Smooth muscle cell (in vitro differentiated cells): Measurements from ENCODE around the gene NCS1. TPM values are rescaled to one million over a fixed set of nuclear protein-coding genes. Genes with fewer than 3 reads are reported as not detected.

Experiments
- DNase-seq: peaks from one replicate; lab custom pipeline; 2025; ENCODE audit not compliant: unreplicated experiment; lab: John Stamatoyannopoulos, UW
- H2AFZ ChIP-seq: fragments of 200-600 bp; sonication (generic); 2 replicates; pipeline ENCODE4 v1.6.0; 2016; ENCODE audit warnings: antibody characterized with exemption, low read depth, mild to moderate bottlenecking
- H3F3A ChIP-seq: fragments of 200-600 bp; sonication (generic); 2 replicates; pipeline ENCODE4 v1.6.0; 2017; ENCODE audit warnings: antibody characterized with exemption, low read depth
- H3K27ac ChIP-seq: fragments of 200-600 bp; sonication (generic); 2 replicates; pipeline ENCODE4 v1.5.1; 2016; ENCODE audit warnings: low read depth, mild to moderate bottlenecking
- H3K27me3 ChIP-seq: fragments of 200-600 bp; sonication (generic); 2 replicates; pipeline ENCODE4 v1.6.1; 2016; ENCODE audit warnings: low read depth, mild to moderate bottlenecking
- H3K36me3 ChIP-seq: fragments of 200-600 bp; sonication (generic); 2 replicates; pipeline ENCODE4 v1.5.1; 2016; ENCODE audit warnings: low read depth
- H3K4me1 ChIP-seq: fragments of 200-600 bp; sonication (generic); 2 replicates; pipeline ENCODE4 v1.5.1; 2016; ENCODE audit warnings: low read depth
- H3K4me2 ChIP-seq: fragments of 200-600 bp; sonication (generic); 2 replicates; pipeline ENCODE4 v1.6.0; 2016; ENCODE audit warnings: mild to moderate bottlenecking
- H3K4me3 ChIP-seq: fragments of 200-600 bp; sonication (generic); 2 replicates; pipeline ENCODE4 v1.5.1; 2016; ENCODE audit warnings: mild to moderate bottlenecking
- H3K79me2 ChIP-seq: fragments of 200-600 bp; sonication (generic); 2 replicates; pipeline ENCODE4 v1.6.0; 2016; ENCODE audit warnings: low read depth, mild to moderate bottlenecking
- H3K9ac ChIP-seq: fragments of 200-600 bp; sonication (generic); 2 replicates; pipeline ENCODE4 v1.6.0; 2016; ENCODE audit warnings: low read depth
- H3K9me3 ChIP-seq: fragments of 200-600 bp; sonication (generic); replicated peaks from 2 replicates; pipeline ENCODE4 v1.5.1; 2016; ENCODE audit warnings: low read depth
- H4K20me1 ChIP-seq: fragments of 200-600 bp; sonication (generic); 2 replicates; pipeline ENCODE4 v1.6.0; 2016; ENCODE audit warnings: low read depth
- CTCF ChIP-seq: fragments of 200-600 bp; sonication (generic); IDR thresholded peaks from 2 replicates; pipeline ENCODE4 v1.5.1; 2017; ENCODE audit warnings: borderline replicate concordance, mild to moderate bottlenecking, antibody characterized with exemption; ENCODE audit not compliant: insufficient read depth, poor library complexity, severe bottlenecking
- WGBS: methylation state at CpG from one replicate; pipeline ENCODE4 v1.1.7; 2016; ENCODE audit warnings: low lambda C conversion rate; 5-methylcytosine and 5-hydroxymethylcytosine counted together
- polyA plus RNA-seq: library from polyadenylated mRNA; unstranded; fragments of >200 nt; fragmentation: Nextera tagmentation; extraction: Ambion mirVana; gene quantifications from 2 replicates; pipeline ENCODE4 v1.2.1, GENCODE V29; 2016
- total RNA-seq: library from RNA; depleted of rRNA; stranded (reverse); fragments of >200 nt; gene quantifications from 2 replicates; pipeline ENCODE4 v1.2.3, GENCODE V29; 2014

The NCS1 gene
- total and polyA plus RNA-seq, 2 experiments from 2014 or later, result 28.0 to 59.3 TPM

DNA sequence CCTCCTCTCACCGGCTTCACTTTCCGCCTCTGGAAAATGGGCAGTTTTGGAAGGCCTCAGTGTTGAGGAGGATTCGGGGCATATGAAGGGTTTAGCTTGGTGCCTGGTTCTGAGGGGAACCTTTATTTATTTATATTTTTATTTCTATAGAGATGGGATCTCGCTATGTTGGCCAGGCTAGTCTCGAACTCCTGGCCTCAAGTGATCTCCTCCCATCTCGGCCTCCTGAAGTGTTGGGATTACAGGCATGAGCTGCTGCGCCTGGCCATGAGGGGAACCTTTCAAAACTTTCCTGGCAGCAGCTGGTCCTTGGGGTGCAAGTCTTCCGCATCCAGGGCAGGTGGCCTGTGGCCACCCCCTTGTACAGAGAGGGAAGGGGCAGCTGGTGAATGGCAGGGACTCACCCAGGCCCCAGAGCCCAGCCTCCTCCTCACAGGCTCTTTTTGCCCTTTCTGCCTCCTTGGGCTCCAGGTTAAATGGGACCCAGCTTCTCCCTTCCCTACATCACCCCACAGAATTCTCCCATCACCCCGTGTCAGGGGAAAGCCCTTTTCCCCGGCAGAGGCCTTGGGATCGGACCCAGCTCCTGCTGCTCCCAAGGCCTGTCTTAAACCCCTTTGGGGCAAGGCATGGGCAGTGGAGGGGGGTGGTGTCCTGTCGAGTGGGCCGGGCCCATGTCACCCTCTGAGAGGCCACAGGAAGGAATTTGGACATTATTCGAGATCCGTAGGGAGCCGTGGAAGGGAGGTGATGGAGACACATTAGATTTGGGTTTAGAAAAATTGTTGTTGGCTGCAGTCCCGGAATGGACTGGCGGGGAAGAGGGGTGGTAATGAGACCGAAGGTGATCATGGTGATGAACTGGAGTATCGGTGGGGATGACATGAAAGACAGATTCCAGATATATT lies 5.9 kb downstream of the NCS1 start:
- H2AFZ ChIP-seq, result no peak overlapping the region
- no peak overlapping the region for H3K27ac ChIP-seq
- no peak overlapping the region for H3K9ac ChIP-seq
- TF ChIP-seq CTCF, result no peak
- H4K20me1 ChIP-seq, result peaks cover 98% of the 10 kb centered on the region
- DNase-seq, result no peak
- no peaks in the 10 kb centered on the region for H3K9me3 ChIP-seq
- H3K36me3 ChIP-seq, result no peaks in the 10 kb centered on the region
- H3K4me3 ChIP-seq, result no peak overlapping the region
- no peak overlapping the region for H3K4me2 ChIP-seq
- H3F3A ChIP-seq, result peaks cover 8% of the 10 kb centered on the region
- peaks cover 88% of the 10 kb centered on the region for H3K79me2 ChIP-seq
- H3K4me1 ChIP-seq, result peaks cover 4% of the 10 kb centered on the region
- no peaks in the 10 kb centered on the region for H3K27me3 ChIP-seq
- 95% methylated on average over 20 of the region's 20 CpGs for WGBS

- no peak overlapping the region for H3K9ac ChIP-seq
- H3K4me3 ChIP-seq, result no peak overlapping the region
- peaks cover 82% of the 10 kb centered on the region for H3K79me2 ChIP-seq
- H3K4me2 ChIP-seq, result no peak overlapping the region
- no peaks in the 10 kb centered on the region for H3K36me3 ChIP-seq
- no peak for TF ChIP-seq CTCF
- peaks cover 97% of the 10 kb centered on the region for H4K20me1 ChIP-seq
- 66% methylated on average over 2 of the region's 2 CpGs for WGBS
- H3F3A ChIP-seq, result peaks cover 20% of the 10 kb centered on the region
- no peak overlapping the region for H2AFZ ChIP-seq
- H3K27me3 ChIP-seq, result no peaks in the 10 kb centered on the region
- no peaks in the 10 kb centered on the region for H3K9me3 ChIP-seq
- no peak for DNase-seq
- peaks cover 9% of the 10 kb centered on the region for H3K4me1 ChIP-seq
- H3K27ac ChIP-seq, result no peak overlapping the region
These were observed 7.2 kb downstream of the NCS1 start for GRCh38 chr9:130179331-130179907.

- no peaks in the 10 kb centered on the region for H3K36me3 ChIP-seq
- H3K4me1 ChIP-seq, result peaks cover 18% of the 10 kb centered on the region
- H3K27ac ChIP-seq, result no peak overlapping the region
- no peak overlapping the region for H3K4me3 ChIP-seq
- H3K9ac ChIP-seq, result no peak overlapping the region
- H3F3A ChIP-seq, result peaks cover 30% of the 10 kb centered on the region
- H4K20me1 ChIP-seq, result peaks cover 97% of the 10 kb centered on the region
- H3K79me2 ChIP-seq, result peaks cover 82% of the 10 kb centered on the region
- TF ChIP-seq CTCF, result no peak
- H3K27me3 ChIP-seq, result no peaks in the 10 kb centered on the region
- DNase-seq, result no peak
- no peaks in the 10 kb centered on the region for H3K9me3 ChIP-seq
- no peak overlapping the region for H2AFZ ChIP-seq
- 95% methylated on average over 12 of the region's 12 CpGs for WGBS
- H3K4me2 ChIP-seq, result no peak overlapping the region
These were observed 8.3 kb downstream of the NCS1 start for GRCh38 chr9:130180516-130180915.
